BLaER1 treated with 17β-estradiol and CSF1 and Interleukin-3, amounts not matched to agents 10 nM and 100 nM (cell line): Measurements from ENCODE around the gene SCGB1D1.

Experiments used
- H3K27ac ChIP-seq, 11 experiments: shearing (Covaris generic); formaldehyde crosslinking; 2 replicates each; pipeline ENCODE4 v1.8.1; 2022
- H3K27me3 ChIP-seq, 11 experiments: shearing (Covaris generic); formaldehyde crosslinking; 2 replicates each; pipeline ENCODE4 v1.8.1; 2022
- H3K36me3 ChIP-seq, 11 experiments: shearing (Covaris generic); formaldehyde crosslinking; 2 replicates each; pipeline ENCODE4 v1.8.1; 2022
- H3K4me1 ChIP-seq, 10 experiments: shearing (Covaris generic); formaldehyde crosslinking; 2 replicates each; pipeline ENCODE4 v1.8.1; 2022
- H3K4me2 ChIP-seq, 11 experiments: shearing (Covaris generic); formaldehyde crosslinking; 2 replicates each; pipeline ENCODE4 v1.8.1; 2022
- H3K4me3 ChIP-seq, 10 experiments: shearing (Covaris generic); formaldehyde crosslinking; 2 replicates each; pipeline ENCODE4 v1.8.1; 2022
- H3K9ac ChIP-seq, 11 experiments: shearing (Covaris generic); formaldehyde crosslinking; 2 replicates each; pipeline ENCODE4 v1.8.1; 2022
- H3K9me3 ChIP-seq, 11 experiments: shearing (Covaris generic); formaldehyde crosslinking; replicated peaks in 1 of 11; 2 replicates each; pipeline ENCODE4 v1.8.1; 2022
- H4K20me1 ChIP-seq, 11 experiments: shearing (Covaris generic); formaldehyde crosslinking; 2 replicates each; pipeline ENCODE4 v1.8.1; 2022
- Cebpa-rat ChIP-seq, 11 experiments: shearing (Covaris generic); IDR thresholded peaks; 2 replicates each; pipeline ENCODE4 v1.8.1; 2022

SCGB1D1 gene

DNA sequence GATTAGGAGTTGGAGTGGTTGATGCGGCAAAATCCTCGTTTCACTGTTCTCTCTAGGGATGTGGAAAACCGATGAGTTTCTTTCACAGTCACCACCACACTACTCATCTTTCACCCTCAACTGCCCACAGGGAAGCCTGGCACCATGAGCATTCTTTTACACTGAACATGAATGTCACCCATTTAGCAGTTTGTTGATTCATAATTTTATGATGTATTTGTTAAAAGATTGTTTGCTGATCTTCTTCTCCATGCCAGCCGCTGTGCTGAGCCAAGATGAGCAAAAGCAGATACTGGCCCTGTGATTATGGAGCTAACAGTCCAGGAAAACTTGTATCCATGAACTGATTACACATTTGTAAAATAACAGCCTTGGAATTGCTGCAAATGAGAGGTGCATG is 48.1 kb downstream of the SCGB1D1 start:
- Histone ChIP-seq H3K9ac (no peak overlapping the region), H3K36me3 (no peaks in the 10 kb centered on the region), H3K4me1 (no peaks in the 10 kb centered on the region), H3K4me2 (no peak overlapping the region), H3K27me3 (no peaks in the 10 kb centered on the region), H4K20me1 (no peaks in the 10 kb centered on the region; a peak in 1 of 22 replicates), H3K27ac (no peak overlapping the region), H3K9me3 (no peaks in the 10 kb centered on the region), H3K4me3 (no peak overlapping the region)
- no peak for TF ChIP-seq Cebpa-rat (IDR thresholded peaks at IDR 0.05)

DNA sequence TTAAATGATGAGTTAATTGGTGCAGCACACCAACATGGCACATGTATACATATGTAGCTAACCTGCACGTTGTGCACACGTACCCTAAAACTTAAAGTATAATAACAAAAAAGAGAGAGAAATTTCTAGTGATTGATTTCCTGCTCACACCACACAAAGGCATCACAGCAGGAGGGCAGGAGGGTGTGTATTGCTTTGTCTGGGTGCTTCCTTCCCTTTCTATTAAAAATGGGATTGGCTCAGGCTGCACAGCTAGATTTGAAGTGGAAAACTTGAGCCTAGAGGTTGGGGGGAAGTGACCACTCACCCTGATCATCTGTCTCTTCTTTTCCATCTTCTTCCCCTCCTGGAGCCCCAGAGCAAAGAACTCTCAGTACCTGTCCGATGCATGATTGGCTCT is 51.1 kb downstream of the SCGB1D1 start:
- peaks cover 0 to 5% (median 0%) of the 10 kb centered on the region in 11 experiments; a peak in 2 of 22 replicates for H4K20me1 ChIP-seq
- no peak overlapping the region for H3K4me2 ChIP-seq
- no peaks in the 10 kb centered on the region for H3K4me1 ChIP-seq
- TF ChIP-seq Cebpa-rat (IDR thresholded peaks at IDR 0.05): no peak
- H3K36me3 ChIP-seq: no peaks in the 10 kb centered on the region
- H3K9ac ChIP-seq: no peak overlapping the region
- no peaks in the 10 kb centered on the region for H3K9me3 ChIP-seq
- no peak overlapping the region for H3K4me3 ChIP-seq
- no peaks in the 10 kb centered on the region for H3K27me3 ChIP-seq
- H3K27ac ChIP-seq: no peak overlapping the region

DNA sequence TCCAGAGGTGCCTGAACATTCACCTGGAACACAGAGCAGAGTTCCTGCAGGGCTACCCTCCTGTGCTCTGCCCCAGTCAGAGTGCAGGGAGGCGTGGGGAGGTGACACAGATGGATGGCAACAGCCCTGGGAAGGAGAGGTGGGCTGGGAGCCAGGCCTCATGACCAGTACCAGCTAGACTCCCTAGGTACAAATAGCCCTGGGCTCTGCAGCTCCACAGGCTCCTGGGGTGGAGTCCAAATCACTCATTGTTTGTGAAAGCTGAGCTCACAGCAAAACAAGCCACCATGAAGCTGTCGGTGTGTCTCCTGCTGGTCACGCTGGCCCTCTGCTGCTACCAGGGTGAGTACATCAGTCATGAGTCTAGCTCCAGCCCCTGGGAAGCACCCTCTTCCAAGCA is 52.0 kb downstream of the SCGB1D1 start, which contains the start of gene SCGB1D2:
TSS of gene SCGB1D2 (plus strand) at position 219 of the 400 bp plus-strand sequence. CDS start at position 288, 69 bp downstream.
- Histone ChIP-seq H3K36me3 (no peaks in the 10 kb centered on the region), H4K20me1 (peaks cover 0 to 5% (median 0%) of the 10 kb centered on the region in 11 experiments; a peak in 2 of 22 replicates), H3K27me3 (no peaks in the 10 kb centered on the region), H3K27ac (no peak within 1 kb of the TSS), H3K4me3 (no peak within 1 kb of the TSS), H3K4me2 (no peak within 1 kb of the TSS), H3K9ac (no peak within 1 kb of the TSS), H3K4me1 (peaks cover 0 to under 1% (median 0%) of the 10 kb centered on the region in 10 experiments; a peak in 2 of 20 replicates), H3K9me3 (no peaks in the 10 kb centered on the region)
- TF ChIP-seq Cebpa-rat (IDR thresholded peaks at IDR 0.05): no peak
